ENCODE data around the gene PXT1.

PXT1 gene

GRCh38 chr6:36387440-36388303 lies 55.0 kb downstream of the PXT1 start, which contains the start of gene ETV7:
Gene ETV7, minus strand, starts transcription at chr6:36387669. Its CDS starts 128 bp downstream, at chr6:36387541.
- DNase-seq (ENCODE audit: low read depth in 2 of 2): peak; percentile 32 to 60

GRCh38 chr6:36386495-36387439 lies 55.9 kb downstream of the PXT1 start:
- no peak for DNase-seq (ENCODE audit: low read depth in 2 of 2)

- DNase-seq (ENCODE audit: low read depth in 2 of 2): no peak
Measured at GRCh38 chr6:36384095-36384494, 58.6 kb downstream of the PXT1 start.

- DNase-seq (ENCODE audit: low read depth in 2 of 2): peak in 1 of 2 donors; percentile 8
Measured at GRCh38 chr6:36383606-36384005, 59.0 kb downstream of the PXT1 start.

- no peak for DNase-seq (ENCODE audit: low read depth in 2 of 2)
Measured at GRCh38 chr6:36382976-36383375, 59.7 kb downstream of the PXT1 start.

- DNase-seq (ENCODE audit: low read depth in 2 of 2): no peak
Measured at GRCh38 chr6:36381502-36382389, 60.9 kb downstream of the PXT1 start.

GRCh38 chr6:36380166-36380565 lies 62.5 kb downstream of the PXT1 start:
- DNase-seq (ENCODE audit: low read depth in 2 of 2): no peak

- DNase-seq (ENCODE audit: low read depth in 2 of 2): no peak
Measured at GRCh38 chr6:36378936-36379335, 63.7 kb downstream of the PXT1 start.

GRCh38 chr6:36378243-36378920 lies 64.3 kb downstream of the PXT1 start:
- DNase-seq (ENCODE audit: low read depth in 2 of 2): no peak

- no peak for DNase-seq (ENCODE audit: low read depth in 2 of 2)
Measured at GRCh38 chr6:36377594-36377993, 65.1 kb downstream of the PXT1 start.

GRCh38 chr6:36376742-36377141 lies 65.9 kb downstream of the PXT1 start:
- no peak for DNase-seq (ENCODE audit: low read depth in 2 of 2)

- DNase-seq (ENCODE audit: low read depth in 2 of 2): no peak
Measured at GRCh38 chr6:36376183-36376582, 66.5 kb downstream of the PXT1 start.

GRCh38 chr6:36375644-36376155 lies 67.0 kb downstream of the PXT1 start:
- DNase-seq (ENCODE audit: low read depth in 2 of 2): no peak

- no peak for DNase-seq (ENCODE audit: low read depth in 2 of 2)
Measured at GRCh38 chr6:36374972-36375371, 67.7 kb downstream of the PXT1 start.

- no peak for DNase-seq (ENCODE audit: low read depth in 2 of 2)
Measured at GRCh38 chr6:36374194-36374593, 68.5 kb downstream of the PXT1 start.

GRCh38 chr6:36373368-36374019 lies 69.2 kb downstream of the PXT1 start:
- DNase-seq (ENCODE audit: low read depth in 2 of 2): no peak

GRCh38 chr6:36372088-36372487 lies 70.6 kb downstream of the PXT1 start:
- no peak for DNase-seq (ENCODE audit: low read depth in 2 of 2)

GRCh38 chr6:36371211-36371610 lies 71.4 kb downstream of the PXT1 start:
- DNase-seq (ENCODE audit: low read depth in 2 of 2): no peak

GRCh38 chr6:36370638-36371037 lies 72.0 kb downstream of the PXT1 start:
- no peak for DNase-seq (ENCODE audit: low read depth in 2 of 2)

Measured in stimulated activated CD4-positive, alpha-beta T cell treated with anti-CD3 and anti-CD28 coated beads, Interleukin-1b, Interleukin-23, amount 100 ng/mL, for 4 hours (primary cell).